Testis (tissue), 2 donors: ENCODE data around the gene SSR4.

Source experiments
- POLR2A ChIP-seq: fragments of 450-650 bp; IDR thresholded peaks from one replicate; pipeline ENCODE4 v1.6.1; 2017; ENCODE audit warnings: antibody characterized with exemption, mild to moderate bottlenecking, moderate library complexity
- TF ChIP-seq, protein P1 (sequence below), 3 experiments: fragments of 450-650 bp in 2 of 3; fragments of 200-600 bp in 1 of 3; sonication (generic) in 1 of 3; IDR thresholded peaks; one replicate each; pipeline ENCODE4 v1.5.1; 2016 to 2019; ENCODE audit warnings: antibody characterized with exemption in 3 of 3, mild to moderate bottlenecking in 2 of 3, moderate library complexity in 1 of 3

DNA sequence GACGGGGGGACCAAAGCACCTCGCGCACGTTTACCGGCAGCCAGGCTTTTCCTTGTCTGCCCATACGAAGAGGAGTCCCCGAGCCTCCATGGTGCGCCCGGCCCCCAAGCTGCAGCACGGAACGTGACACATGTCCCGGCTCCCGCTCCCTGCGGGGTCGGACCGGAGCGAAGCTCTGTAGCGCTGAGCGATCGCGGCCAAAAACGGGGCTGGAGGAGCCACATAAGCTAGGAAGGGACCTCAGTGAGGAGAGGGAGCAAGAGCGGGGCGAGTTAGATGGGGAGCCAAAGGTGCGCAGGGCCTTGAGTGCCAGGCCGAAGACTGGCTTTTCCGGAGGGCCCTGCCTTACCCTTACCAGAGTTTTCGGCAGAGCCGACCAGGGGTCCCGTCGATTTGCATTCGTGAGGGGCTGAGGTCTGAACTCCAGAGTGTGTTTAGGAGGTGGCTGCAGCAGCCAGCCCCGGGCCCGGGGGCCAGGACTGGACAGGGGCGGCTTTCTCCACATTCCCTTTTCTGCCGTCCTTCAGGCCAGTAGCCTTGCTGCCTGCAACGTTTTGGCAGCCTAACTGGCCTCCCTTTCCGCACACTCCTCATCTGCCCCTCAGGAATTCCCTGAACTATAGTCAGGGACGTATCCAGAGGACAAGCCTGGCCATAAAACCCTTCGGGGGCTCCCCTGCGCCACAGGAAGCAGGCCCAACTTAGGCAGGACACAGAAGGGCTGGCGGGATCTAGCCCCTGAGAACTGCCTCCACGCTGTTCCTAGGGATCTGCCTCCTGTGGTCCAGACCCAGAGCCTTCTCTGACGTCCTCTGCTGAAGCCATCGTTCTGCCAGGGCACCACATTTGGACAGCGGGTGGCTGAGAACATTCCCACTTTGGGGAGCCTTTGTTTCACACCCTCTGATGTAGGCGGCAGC, 689 bp downstream of the SSR4 start:
- TF ChIP-seq, protein P1, sequence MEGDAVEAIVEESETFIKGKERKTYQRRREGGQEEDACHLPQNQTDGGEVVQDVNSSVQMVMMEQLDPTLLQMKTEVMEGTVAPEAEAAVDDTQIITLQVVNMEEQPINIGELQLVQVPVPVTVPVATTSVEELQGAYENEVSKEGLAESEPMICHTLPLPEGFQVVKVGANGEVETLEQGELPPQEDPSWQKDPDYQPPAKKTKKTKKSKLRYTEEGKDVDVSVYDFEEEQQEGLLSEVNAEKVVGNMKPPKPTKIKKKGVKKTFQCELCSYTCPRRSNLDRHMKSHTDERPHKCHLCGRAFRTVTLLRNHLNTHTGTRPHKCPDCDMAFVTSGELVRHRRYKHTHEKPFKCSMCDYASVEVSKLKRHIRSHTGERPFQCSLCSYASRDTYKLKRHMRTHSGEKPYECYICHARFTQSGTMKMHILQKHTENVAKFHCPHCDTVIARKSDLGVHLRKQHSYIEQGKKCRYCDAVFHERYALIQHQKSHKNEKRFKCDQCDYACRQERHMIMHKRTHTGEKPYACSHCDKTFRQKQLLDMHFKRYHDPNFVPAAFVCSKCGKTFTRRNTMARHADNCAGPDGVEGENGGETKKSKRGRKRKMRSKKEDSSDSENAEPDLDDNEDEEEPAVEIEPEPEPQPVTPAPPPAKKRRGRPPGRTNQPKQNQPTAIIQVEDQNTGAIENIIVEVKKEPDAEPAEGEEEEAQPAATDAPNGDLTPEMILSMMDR (IDR thresholded peaks at IDR 0.05), result no peak
- TF ChIP-seq POLR2A, result no peak
